ENCODE data around the gene SOBP.

SOBP gene

GRCh38 chr6:107644513-107644912 lies 154.6 kb downstream of the SOBP start:
- Histone ChIP-seq H3K36me3 (no peaks in the 10 kb centered on the region; the same call in 1 of the 2 replicates), H3K9me3 (no peaks in the 10 kb centered on the region), H3K4me3 (ENCODE audit: low read depth, low read length) (no peak overlapping the region), H3K4me1 (no peaks in the 10 kb centered on the region; the same call in 1 of the 2 replicates), H3K27me3 (no peaks in the 10 kb centered on the region)
- no peak for DNase-seq
- TF ChIP-seq CTCF (IDR thresholded peaks at IDR 0.05; ENCODE audit: low read depth, low read length) = no peak

GRCh38 chr6:107645740-107646139 lies 155.8 kb downstream of the SOBP start:
- no peak for DNase-seq
- Histone ChIP-seq H3K27me3 (no peaks in the 10 kb centered on the region), H3K4me3 (ENCODE audit: low read depth, low read length) (no peak overlapping the region), H3K9me3 (no peaks in the 10 kb centered on the region), H3K36me3 (no peaks in the 10 kb centered on the region; the same call in 1 of the 2 replicates), H3K4me1 (no peaks in the 10 kb centered on the region; the same call in 1 of the 2 replicates)
- no peak for TF ChIP-seq CTCF (IDR thresholded peaks at IDR 0.05; ENCODE audit: low read depth, low read length)

- H3K4me1 ChIP-seq = no peaks in the 10 kb centered on the region; the same call in 1 of the 2 replicates
- H3K36me3 ChIP-seq = no peaks in the 10 kb centered on the region; the same call in 1 of the 2 replicates
- DNase-seq = no peak
- TF ChIP-seq CTCF (IDR thresholded peaks at IDR 0.05; ENCODE audit: low read depth, low read length) = no peak
- no peak overlapping the region for H3K4me3 ChIP-seq (ENCODE audit: low read depth, low read length)
- no peaks in the 10 kb centered on the region for H3K27me3 ChIP-seq
- no peaks in the 10 kb centered on the region for H3K9me3 ChIP-seq
These were observed 156.3 kb downstream of the SOBP start for GRCh38 chr6:107646176-107646575.

GRCh38 chr6:107646776-107647438 lies 157.0 kb downstream of the SOBP start:
- TF ChIP-seq CTCF (IDR thresholded peaks at IDR 0.05; ENCODE audit: low read depth, low read length) = no peak
- no peaks in the 10 kb centered on the region for H3K27me3 ChIP-seq
- no peak overlapping the region for H3K4me3 ChIP-seq (ENCODE audit: low read depth, low read length)
- H3K36me3 ChIP-seq = no peaks in the 10 kb centered on the region; the same call in 1 of the 2 replicates
- no peak for DNase-seq
- no peaks in the 10 kb centered on the region; the same call in 1 of the 2 replicates for H3K4me1 ChIP-seq
- H3K9me3 ChIP-seq = no peaks in the 10 kb centered on the region

GRCh38 chr6:107647439-107647948 lies 157.6 kb downstream of the SOBP start:
- H3K4me1 ChIP-seq = peaks cover 5% of the 10 kb centered on the region; the same call in 1 of the 2 replicates
- H3K27me3 ChIP-seq = no peaks in the 10 kb centered on the region
- no peak for DNase-seq
- no peak for TF ChIP-seq CTCF (IDR thresholded peaks at IDR 0.05; ENCODE audit: low read depth, low read length)
- no peak overlapping the region for H3K4me3 ChIP-seq (ENCODE audit: low read depth, low read length)
- H3K9me3 ChIP-seq = no peaks in the 10 kb centered on the region
- H3K36me3 ChIP-seq = no peaks in the 10 kb centered on the region; the same call in 1 of the 2 replicates

GRCh38 chr6:107648983-107649382 lies 159.1 kb downstream of the SOBP start:
- no peaks in the 10 kb centered on the region; the same call in 1 of the 2 replicates for H3K36me3 ChIP-seq
- H3K4me3 ChIP-seq (ENCODE audit: low read depth, low read length) = no peak overlapping the region
- H3K9me3 ChIP-seq = no peaks in the 10 kb centered on the region
- H3K27me3 ChIP-seq = no peaks in the 10 kb centered on the region
- TF ChIP-seq CTCF (IDR thresholded peaks at IDR 0.05; ENCODE audit: low read depth, low read length) = no peak
- DNase-seq = no peak
- H3K4me1 ChIP-seq = peaks cover 12% of the 10 kb centered on the region
